HepG2 (cell line): ENCODE results near the gene EPB41L2. TPM values are rescaled to one million over a fixed set of nuclear protein-coding genes. Genes with fewer than 3 reads are reported as not detected.
A peak's percentile ranks its signal among the peaks of the same experiment; 100 is the strongest.

Source experiments
- HES4 ChIP-seq: sonication (generic); formaldehyde crosslinking; IDR thresholded peaks from 2 replicates; pipeline ENCODE4 v1.9.0; 2021; ENCODE audit warnings: mild to moderate bottlenecking, missing genetic modification reagents, borderline replicate concordance
- SKI ChIP-seq: fragments of 450-650 bp; IDR thresholded peaks from one replicate; pipeline ENCODE4 v1.6.1; 2018; ENCODE audit warnings: mild to moderate bottlenecking; ENCODE audit not compliant: partially characterized antibody
- SOX13 ChIP-seq, 3 experiments: fragments of 450-650 bp in 1 of 3; sonication (generic) in 1 of 3; formaldehyde crosslinking in 1 of 3; IDR thresholded peaks in 2 of 3; conservative IDR thresholded peaks in 1 of 3; 2 replicates each; pipeline versions ENCODE4 v1.5.0 to v1.6.1; 2016 to 2020; ENCODE audit warnings: antibody characterized with exemption in 1 of 3, mild to moderate bottlenecking in 1 of 3, missing compliant biosample characterization in 1 of 3, missing genetic modification reagents in 1 of 3, moderate library complexity in 1 of 3
- TAF15 ChIP-seq: fragments of 200-400 bp; formaldehyde crosslinking; IDR thresholded peaks from one replicate; pipeline ENCODE4 v1.6.1; 2018; ENCODE audit warnings: mild to moderate bottlenecking, low read depth, low read length; ENCODE audit not compliant: poor library complexity, severe bottlenecking
- ZNF256 ChIP-seq: sonication (generic); formaldehyde crosslinking; conservative IDR thresholded peaks from 2 replicates; pipeline ENCODE4 v1.4.0; 2020; ENCODE audit warnings: missing genetic modification reagents
- ZNF547 ChIP-seq: sonication (generic); formaldehyde crosslinking; IDR thresholded peaks from 2 replicates; pipeline ENCODE4 v1.5.1; 2020; ENCODE audit warnings: mild to moderate bottlenecking, missing genetic modification reagents
- polyA plus RNA-seq, 8 experiments: library from polyadenylated mRNA; depleted of rRNA in 3 of 8; stranded (reverse) in 7 of 8; unstranded in 1 of 8; fragments of >200 nt; fragmentation: Illumina TruSeq in 4 of 8; extraction: Trizol in 4 of 8; gene quantifications; 2 replicates each; pipeline versions ENCODE4 v1.2.1 to v1.2.3, GENCODE V29; 2011 to 2016; ENCODE audit warnings: low read depth in 4 of 8, missing spikeins in 1 of 8, mixed read lengths in 1 of 8; ENCODE audit not compliant: insufficient read depth in 1 of 8
- total RNA-seq, 5 experiments: library from RNA; depleted of rRNA; stranded (reverse); fragments of >200 nt; fragmentation: Illumina TruSeq; extraction: Trizol; gene quantifications; 2 replicates each; pipeline ENCODE4 v1.2.3, GENCODE V29; 2016; ENCODE audit warnings: low read depth in 1 of 5
- TF ChIP-seq, protein P1 (sequence below): sonication (generic); formaldehyde crosslinking; IDR thresholded peaks from 2 replicates; pipeline ENCODE4 v1.4.0; 2020; ENCODE audit warnings: missing genetic modification reagents
- TF ChIP-seq, protein P2 (sequence below): sonication (generic); formaldehyde crosslinking; conservative IDR thresholded peaks from 2 replicates; pipeline ENCODE4 v1.4.0; 2020; ENCODE audit warnings: missing genetic modification reagents
- TF ChIP-seq, protein P3 (sequence below): sonication (generic); formaldehyde crosslinking; IDR thresholded peaks from 2 replicates; pipeline ENCODE4 v1.8.0; 2022; ENCODE audit warnings: missing genetic modification reagents, mild to moderate bottlenecking, moderate library complexity, borderline replicate concordance
- TF ChIP-seq, protein P4 (sequence below): sonication (generic); formaldehyde crosslinking; conservative IDR thresholded peaks from 2 replicates; pipeline ENCODE4 v1.5.0; 2020; ENCODE audit warnings: missing genetic modification reagents
- TF ChIP-seq, protein P5 (sequence below): sonication (generic); formaldehyde crosslinking; IDR thresholded peaks from 2 replicates; pipeline ENCODE4 v1.4.0; 2020; ENCODE audit warnings: mild to moderate bottlenecking, missing genetic modification reagents
- TF ChIP-seq, protein P6 (sequence below): sonication (generic); formaldehyde crosslinking; IDR thresholded peaks from 2 replicates; pipeline ENCODE4 v1.4.0; 2020; ENCODE audit warnings: mild to moderate bottlenecking, missing genetic modification reagents

EPB41L2 gene
- total and polyA plus RNA-seq, 2 of the 13 experiments (the other 11 are each of a cell fraction or from before 2014, with no cell fraction given), result 41.7 to 56.4 TPM

DNA sequence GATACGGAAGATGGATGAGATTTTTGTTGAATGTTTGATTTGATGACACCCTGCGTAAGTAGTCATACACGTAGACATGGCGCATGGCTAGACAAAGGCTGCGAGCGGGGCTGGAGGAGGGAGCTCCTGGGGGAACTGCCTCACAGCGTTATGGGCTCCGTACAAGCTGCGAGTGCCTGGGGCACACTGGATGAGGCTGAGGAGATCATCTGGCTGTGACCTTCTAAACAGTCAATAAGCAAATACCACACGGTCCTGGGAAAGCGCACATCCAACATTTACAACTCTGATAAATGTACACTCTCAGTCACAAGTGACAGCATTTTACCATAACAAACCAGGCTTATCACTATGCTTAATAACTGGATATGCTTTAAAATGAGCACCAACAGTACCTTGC lies 198.7 kb downstream of the EPB41L2 start (continued):
- TF ChIP-seq, protein P1, sequence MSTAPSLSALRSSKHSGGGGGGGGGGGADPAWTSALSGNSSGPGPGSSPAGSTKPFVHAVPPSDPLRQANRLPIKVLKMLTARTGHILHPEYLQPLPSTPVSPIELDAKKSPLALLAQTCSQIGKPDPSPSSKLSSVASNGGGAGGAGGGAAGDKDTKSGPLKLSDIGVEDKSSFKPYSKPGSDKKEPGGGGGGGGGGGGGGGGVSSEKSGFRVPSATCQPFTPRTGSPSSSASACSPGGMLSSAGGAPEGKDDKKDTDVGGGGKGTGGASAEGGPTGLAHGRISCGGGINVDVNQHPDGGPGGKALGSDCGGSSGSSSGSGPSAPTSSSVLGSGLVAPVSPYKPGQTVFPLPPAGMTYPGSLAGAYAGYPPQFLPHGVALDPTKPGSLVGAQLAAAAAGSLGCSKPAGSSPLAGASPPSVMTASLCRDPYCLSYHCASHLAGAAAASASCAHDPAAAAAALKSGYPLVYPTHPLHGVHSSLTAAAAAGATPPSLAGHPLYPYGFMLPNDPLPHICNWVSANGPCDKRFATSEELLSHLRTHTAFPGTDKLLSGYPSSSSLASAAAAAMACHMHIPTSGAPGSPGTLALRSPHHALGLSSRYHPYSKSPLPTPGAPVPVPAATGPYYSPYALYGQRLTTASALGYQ (CRISPR knock-in tag), result peak; percentile 30; the same call in 1 of the 2 replicates
- TF ChIP-seq SOX13 (IDR thresholded peaks at IDR 0.05) (no peak), SOX13 (CRISPR knock-in tag; conservative IDR thresholded peaks at IDR 0.05 in 1 of 2, IDR thresholded peaks at IDR 0.05 in 1 of 2) (peak in 1 of 2 experiments; percentile 84; a peak in 2 of 4 replicates), TAF15 (no peak), ZNF256 (peak; percentile 99), HES4 (CRISPR knock-in tag) (no peak), SKI (no peak), ZNF547 (no peak)
- TF ChIP-seq, protein P2, sequence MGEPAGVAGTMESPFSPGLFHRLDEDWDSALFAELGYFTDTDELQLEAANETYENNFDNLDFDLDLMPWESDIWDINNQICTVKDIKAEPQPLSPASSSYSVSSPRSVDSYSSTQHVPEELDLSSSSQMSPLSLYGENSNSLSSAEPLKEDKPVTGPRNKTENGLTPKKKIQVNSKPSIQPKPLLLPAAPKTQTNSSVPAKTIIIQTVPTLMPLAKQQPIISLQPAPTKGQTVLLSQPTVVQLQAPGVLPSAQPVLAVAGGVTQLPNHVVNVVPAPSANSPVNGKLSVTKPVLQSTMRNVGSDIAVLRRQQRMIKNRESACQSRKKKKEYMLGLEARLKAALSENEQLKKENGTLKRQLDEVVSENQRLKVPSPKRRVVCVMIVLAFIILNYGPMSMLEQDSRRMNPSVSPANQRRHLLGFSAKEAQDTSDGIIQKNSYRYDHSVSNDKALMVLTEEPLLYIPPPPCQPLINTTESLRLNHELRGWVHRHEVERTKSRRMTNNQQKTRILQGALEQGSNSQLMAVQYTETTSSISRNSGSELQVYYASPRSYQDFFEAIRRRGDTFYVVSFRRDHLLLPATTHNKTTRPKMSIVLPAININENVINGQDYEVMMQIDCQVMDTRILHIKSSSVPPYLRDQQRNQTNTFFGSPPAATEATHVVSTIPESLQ (CRISPR knock-in tag), result no peak
- TF ChIP-seq, protein P3, sequence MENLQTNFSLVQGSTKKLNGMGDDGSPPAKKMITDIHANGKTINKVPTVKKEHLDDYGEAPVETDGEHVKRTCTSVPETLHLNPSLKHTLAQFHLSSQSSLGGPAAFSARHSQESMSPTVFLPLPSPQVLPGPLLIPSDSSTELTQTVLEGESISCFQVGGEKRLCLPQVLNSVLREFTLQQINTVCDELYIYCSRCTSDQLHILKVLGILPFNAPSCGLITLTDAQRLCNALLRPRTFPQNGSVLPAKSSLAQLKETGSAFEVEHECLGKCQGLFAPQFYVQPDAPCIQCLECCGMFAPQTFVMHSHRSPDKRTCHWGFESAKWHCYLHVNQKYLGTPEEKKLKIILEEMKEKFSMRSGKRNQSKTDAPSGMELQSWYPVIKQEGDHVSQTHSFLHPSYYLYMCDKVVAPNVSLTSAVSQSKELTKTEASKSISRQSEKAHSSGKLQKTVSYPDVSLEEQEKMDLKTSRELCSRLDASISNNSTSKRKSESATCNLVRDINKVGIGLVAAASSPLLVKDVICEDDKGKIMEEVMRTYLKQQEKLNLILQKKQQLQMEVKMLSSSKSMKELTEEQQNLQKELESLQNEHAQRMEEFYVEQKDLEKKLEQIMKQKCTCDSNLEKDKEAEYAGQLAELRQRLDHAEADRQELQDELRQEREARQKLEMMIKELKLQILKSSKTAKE, result no peak
- TF ChIP-seq, protein P4, sequence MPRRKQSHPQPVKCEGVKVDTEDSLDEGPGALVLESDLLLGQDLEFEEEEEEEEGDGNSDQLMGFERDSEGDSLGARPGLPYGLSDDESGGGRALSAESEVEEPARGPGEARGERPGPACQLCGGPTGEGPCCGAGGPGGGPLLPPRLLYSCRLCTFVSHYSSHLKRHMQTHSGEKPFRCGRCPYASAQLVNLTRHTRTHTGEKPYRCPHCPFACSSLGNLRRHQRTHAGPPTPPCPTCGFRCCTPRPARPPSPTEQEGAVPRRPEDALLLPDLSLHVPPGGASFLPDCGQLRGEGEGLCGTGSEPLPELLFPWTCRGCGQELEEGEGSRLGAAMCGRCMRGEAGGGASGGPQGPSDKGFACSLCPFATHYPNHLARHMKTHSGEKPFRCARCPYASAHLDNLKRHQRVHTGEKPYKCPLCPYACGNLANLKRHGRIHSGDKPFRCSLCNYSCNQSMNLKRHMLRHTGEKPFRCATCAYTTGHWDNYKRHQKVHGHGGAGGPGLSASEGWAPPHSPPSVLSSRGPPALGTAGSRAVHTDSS (CRISPR knock-in tag), result no peak
- TF ChIP-seq, protein P5, sequence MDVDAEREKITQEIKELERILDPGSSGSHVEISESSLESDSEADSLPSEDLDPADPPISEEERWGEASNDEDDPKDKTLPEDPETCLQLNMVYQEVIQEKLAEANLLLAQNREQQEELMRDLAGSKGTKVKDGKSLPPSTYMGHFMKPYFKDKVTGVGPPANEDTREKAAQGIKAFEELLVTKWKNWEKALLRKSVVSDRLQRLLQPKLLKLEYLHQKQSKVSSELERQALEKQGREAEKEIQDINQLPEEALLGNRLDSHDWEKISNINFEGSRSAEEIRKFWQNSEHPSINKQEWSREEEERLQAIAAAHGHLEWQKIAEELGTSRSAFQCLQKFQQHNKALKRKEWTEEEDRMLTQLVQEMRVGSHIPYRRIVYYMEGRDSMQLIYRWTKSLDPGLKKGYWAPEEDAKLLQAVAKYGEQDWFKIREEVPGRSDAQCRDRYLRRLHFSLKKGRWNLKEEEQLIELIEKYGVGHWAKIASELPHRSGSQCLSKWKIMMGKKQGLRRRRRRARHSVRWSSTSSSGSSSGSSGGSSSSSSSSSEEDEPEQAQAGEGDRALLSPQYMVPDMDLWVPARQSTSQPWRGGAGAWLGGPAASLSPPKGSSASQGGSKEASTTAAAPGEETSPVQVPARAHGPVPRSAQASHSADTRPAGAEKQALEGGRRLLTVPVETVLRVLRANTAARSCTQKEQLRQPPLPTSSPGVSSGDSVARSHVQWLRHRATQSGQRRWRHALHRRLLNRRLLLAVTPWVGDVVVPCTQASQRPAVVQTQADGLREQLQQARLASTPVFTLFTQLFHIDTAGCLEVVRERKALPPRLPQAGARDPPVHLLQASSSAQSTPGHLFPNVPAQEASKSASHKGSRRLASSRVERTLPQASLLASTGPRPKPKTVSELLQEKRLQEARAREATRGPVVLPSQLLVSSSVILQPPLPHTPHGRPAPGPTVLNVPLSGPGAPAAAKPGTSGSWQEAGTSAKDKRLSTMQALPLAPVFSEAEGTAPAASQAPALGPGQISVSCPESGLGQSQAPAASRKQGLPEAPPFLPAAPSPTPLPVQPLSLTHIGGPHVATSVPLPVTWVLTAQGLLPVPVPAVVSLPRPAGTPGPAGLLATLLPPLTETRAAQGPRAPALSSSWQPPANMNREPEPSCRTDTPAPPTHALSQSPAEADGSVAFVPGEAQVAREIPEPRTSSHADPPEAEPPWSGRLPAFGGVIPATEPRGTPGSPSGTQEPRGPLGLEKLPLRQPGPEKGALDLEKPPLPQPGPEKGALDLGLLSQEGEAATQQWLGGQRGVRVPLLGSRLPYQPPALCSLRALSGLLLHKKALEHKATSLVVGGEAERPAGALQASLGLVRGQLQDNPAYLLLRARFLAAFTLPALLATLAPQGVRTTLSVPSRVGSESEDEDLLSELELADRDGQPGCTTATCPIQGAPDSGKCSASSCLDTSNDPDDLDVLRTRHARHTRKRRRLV (CRISPR knock-in tag), result no peak
- TF ChIP-seq, protein P6, sequence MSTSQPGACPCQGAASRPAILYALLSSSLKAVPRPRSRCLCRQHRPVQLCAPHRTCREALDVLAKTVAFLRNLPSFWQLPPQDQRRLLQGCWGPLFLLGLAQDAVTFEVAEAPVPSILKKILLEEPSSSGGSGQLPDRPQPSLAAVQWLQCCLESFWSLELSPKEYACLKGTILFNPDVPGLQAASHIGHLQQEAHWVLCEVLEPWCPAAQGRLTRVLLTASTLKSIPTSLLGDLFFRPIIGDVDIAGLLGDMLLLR, result no peak
